ENCODE data around the gene MYCN. TPM values are rescaled to one million over a fixed set of nuclear protein-coding genes. Genes with fewer than 3 reads are reported as not detected.

MYCN gene
- polyA plus RNA-seq, 1 donor (not counting 4 experiments of a cell fraction or from before 2014, with no cell fraction given): not detected

GRCh38 chr2:15984368-15985255 is 44.3 kb downstream of the MYCN start:
- no peaks in the 10 kb centered on the region for H3K79me2 ChIP-seq (ENCODE audit: control insufficient read depth, insufficient read depth, low read length)
- FAIRE-seq (no peak), DNase-seq (ENCODE audit: low read depth, low spot score) (no peak)
- H3K27ac ChIP-seq (ENCODE audit: control insufficient read depth, insufficient read depth, low read length): no peak overlapping the region
- TF ChIP-seq EZH2 (IDR thresholded peaks at IDR 0.05; ENCODE audit: low read length) (no peak), CTCF (optimal IDR thresholded peaks at IDR 0.05 in 1 of 3, IDR thresholded peaks at IDR 0.05 in 1 of 3, conservative IDR thresholded peaks at IDR 0.05 in 1 of 3; ENCODE audit: extremely low read depth in 1 of 3, insufficient read depth in 2 of 3, low read length in 3 of 3) (no peak)
- no peak overlapping the region for H3K4me3 ChIP-seq (ENCODE audit: control insufficient read depth in 2 of 3, extremely low read depth in 1 of 3, insufficient read depth in 2 of 3, low read depth in 1 of 3, low read length in 3 of 3)
- H3K36me3 ChIP-seq (ENCODE audit: control insufficient read depth in 2 of 2, extremely low read depth in 1 of 2, insufficient read depth in 2 of 2, low read length in 2 of 2): no peaks in the 10 kb centered on the region
- no peak overlapping the region for H3K9ac ChIP-seq (ENCODE audit: control insufficient read depth, extremely low read depth, insufficient read depth, low read length)
- no peak overlapping the region for H3K4me2 ChIP-seq (ENCODE audit: control insufficient read depth, extremely low read depth, insufficient read depth, low read depth, low read length)
- H2AFZ ChIP-seq (ENCODE audit: control insufficient read depth, low read length): no peak overlapping the region
- H4K20me1 ChIP-seq (ENCODE audit: control insufficient read depth, extremely low read depth, insufficient read depth, low read length): no peaks in the 10 kb centered on the region
- no peaks in the 10 kb centered on the region for H3K9me3 ChIP-seq (ENCODE audit: control insufficient read depth, low read depth, low read length)
- dilution Hi-C loops (cut with MboI; ENCODE audit: extremely low pct_ligation_motif_present, low sequenced_read_pairs): no loop called here
- no peaks in the 10 kb centered on the region for H3K4me1 ChIP-seq (ENCODE audit: control insufficient read depth, extremely low read depth, insufficient read depth, low read length)
- H3K27me3 ChIP-seq (ENCODE audit: control insufficient read depth, extremely low read depth, insufficient read depth, low read length): no peaks in the 10 kb centered on the region
- H3K9me1 ChIP-seq (ENCODE audit: control insufficient read depth, extremely low read depth, insufficient read depth, low read length): no peaks in the 10 kb centered on the region

- Histone ChIP-seq H3K4me1 (ENCODE audit: control insufficient read depth, extremely low read depth, insufficient read depth, low read length) (no peaks in the 10 kb centered on the region), H3K4me3 (ENCODE audit: control insufficient read depth in 2 of 3, extremely low read depth in 1 of 3, insufficient read depth in 2 of 3, low read depth in 1 of 3, low read length in 3 of 3) (no peak overlapping the region), H2AFZ (ENCODE audit: control insufficient read depth, low read length) (no peak overlapping the region), H3K4me2 (ENCODE audit: control insufficient read depth, extremely low read depth, insufficient read depth, low read depth, low read length) (no peak overlapping the region), H3K27me3 (ENCODE audit: control insufficient read depth, extremely low read depth, insufficient read depth, low read length) (no peaks in the 10 kb centered on the region), H3K9me1 (ENCODE audit: control insufficient read depth, extremely low read depth, insufficient read depth, low read length) (no peaks in the 10 kb centered on the region), H4K20me1 (ENCODE audit: control insufficient read depth, extremely low read depth, insufficient read depth, low read length) (no peaks in the 10 kb centered on the region), H3K9me3 (ENCODE audit: control insufficient read depth, low read depth, low read length) (no peaks in the 10 kb centered on the region), H3K36me3 (ENCODE audit: control insufficient read depth in 2 of 2, extremely low read depth in 1 of 2, insufficient read depth in 2 of 2, low read length in 2 of 2) (no peaks in the 10 kb centered on the region), H3K9ac (ENCODE audit: control insufficient read depth, extremely low read depth, insufficient read depth, low read length) (no peak overlapping the region), H3K27ac (ENCODE audit: control insufficient read depth, insufficient read depth, low read length) (no peak overlapping the region), H3K79me2 (ENCODE audit: control insufficient read depth, insufficient read depth, low read length) (no peaks in the 10 kb centered on the region)
- FAIRE-seq (no peak), DNase-seq (ENCODE audit: low read depth, low spot score) (no peak)
- TF ChIP-seq CTCF (optimal IDR thresholded peaks at IDR 0.05 in 1 of 3, IDR thresholded peaks at IDR 0.05 in 1 of 3, conservative IDR thresholded peaks at IDR 0.05 in 1 of 3; ENCODE audit: extremely low read depth in 1 of 3, insufficient read depth in 2 of 3, low read length in 3 of 3) (no peak), EZH2 (IDR thresholded peaks at IDR 0.05; ENCODE audit: low read length) (no peak)
- dilution Hi-C loops (cut with MboI; ENCODE audit: extremely low pct_ligation_motif_present, low sequenced_read_pairs): no loop called here
Measured at GRCh38 chr2:15985531-15985930, 45.2 kb downstream of the MYCN start.

Data from keratinocyte (primary cell).